ENCODE measurements around the gene TBC1D2B.
A peak's percentile ranks its signal among the peaks of the same experiment; 100 is the strongest.

The TBC1D2B gene

GRCh38 chr15:78035861-78036476, 41.5 kb downstream of the TBC1D2B start:
- DNase-seq (ENCODE audit: low read depth in 3 of 3, low spot score in 1 of 3) = no peak

GRCh38 chr15:78035321-78035751, 42.2 kb downstream of the TBC1D2B start:
- DNase-seq (ENCODE audit: low read depth in 3 of 3, low spot score in 1 of 3) = peak in 1 of 3 donors; percentile 30

- peak; percentile 42 to 59 (median 54) for DNase-seq (ENCODE audit: low read depth in 3 of 3, low spot score in 1 of 3)
These were observed 42.9 kb downstream of the TBC1D2B start for GRCh38 chr15:78034495-78035191.

GRCh38 chr15:78033864-78034263, 43.6 kb downstream of the TBC1D2B start:
- DNase-seq (ENCODE audit: low read depth in 3 of 3, low spot score in 1 of 3) = no peak

GRCh38 chr15:78032671-78033070, 44.8 kb downstream of the TBC1D2B start:
- DNase-seq (ENCODE audit: low read depth in 3 of 3, low spot score in 1 of 3) = no peak

GRCh38 chr15:78024883-78025282, 52.6 kb downstream of the TBC1D2B start:
- no peak for DNase-seq (ENCODE audit: low read depth in 3 of 3, low spot score in 1 of 3)

GRCh38 chr15:78024519-78024870, 53.0 kb downstream of the TBC1D2B start:
- DNase-seq (ENCODE audit: low read depth in 3 of 3, low spot score in 1 of 3) = no peak

GRCh38 chr15:78023865-78024518, 53.5 kb downstream of the TBC1D2B start:
- no peak for DNase-seq (ENCODE audit: low read depth in 3 of 3, low spot score in 1 of 3)

- no peak for DNase-seq (ENCODE audit: low read depth in 3 of 3, low spot score in 1 of 3)
These were observed 54.3 kb downstream of the TBC1D2B start for GRCh38 chr15:78023081-78023665.

GRCh38 chr15:78021761-78022160, 55.8 kb downstream of the TBC1D2B start:
- no peak for DNase-seq (ENCODE audit: low read depth in 3 of 3, low spot score in 1 of 3)

GRCh38 chr15:78020007-78020406, 57.5 kb downstream of the TBC1D2B start:
- no peak for DNase-seq (ENCODE audit: low read depth in 3 of 3, low spot score in 1 of 3)

- DNase-seq (ENCODE audit: low read depth in 3 of 3, low spot score in 1 of 3) = no peak
These were observed 58.4 kb downstream of the TBC1D2B start for GRCh38 chr15:78018946-78019644.

GRCh38 chr15:78018445-78018844, 59.1 kb downstream of the TBC1D2B start:
- DNase-seq (ENCODE audit: low read depth in 3 of 3, low spot score in 1 of 3) = no peak

GRCh38 chr15:78016860-78017259, 60.7 kb downstream of the TBC1D2B start:
- no peak for DNase-seq (ENCODE audit: low read depth in 3 of 3, low spot score in 1 of 3)

- DNase-seq (ENCODE audit: low read depth in 3 of 3, low spot score in 1 of 3) = no peak
These were observed 64.9 kb downstream of the TBC1D2B start for GRCh38 chr15:78012643-78013077.

- no peak for DNase-seq (ENCODE audit: low read depth in 3 of 3, low spot score in 1 of 3)
These were observed 67.4 kb downstream of the TBC1D2B start for GRCh38 chr15:78010067-78010466.

- no peak for DNase-seq (ENCODE audit: low read depth in 3 of 3, low spot score in 1 of 3)
These were observed 69.3 kb downstream of the TBC1D2B start for GRCh38 chr15:78007964-78008886.

- DNase-seq (ENCODE audit: low read depth in 3 of 3, low spot score in 1 of 3) = no peak
These were observed 70.1 kb downstream of the TBC1D2B start for GRCh38 chr15:78007211-78007931.

- no peak for DNase-seq (ENCODE audit: low read depth in 3 of 3, low spot score in 1 of 3)
These were observed 70.8 kb downstream of the TBC1D2B start for GRCh38 chr15:78006567-78007205.
